Measurements from ENCODE around the gene APC. TPM values are rescaled to one million over a fixed set of nuclear protein-coding genes. Genes with fewer than 3 reads are reported as not detected.

The APC gene
- total and polyA plus RNA-seq, 2 donors (not counting 3 experiments of a cell fraction or from before 2014, with no cell fraction given) = 11.2 to 39.6 TPM

DNA sequence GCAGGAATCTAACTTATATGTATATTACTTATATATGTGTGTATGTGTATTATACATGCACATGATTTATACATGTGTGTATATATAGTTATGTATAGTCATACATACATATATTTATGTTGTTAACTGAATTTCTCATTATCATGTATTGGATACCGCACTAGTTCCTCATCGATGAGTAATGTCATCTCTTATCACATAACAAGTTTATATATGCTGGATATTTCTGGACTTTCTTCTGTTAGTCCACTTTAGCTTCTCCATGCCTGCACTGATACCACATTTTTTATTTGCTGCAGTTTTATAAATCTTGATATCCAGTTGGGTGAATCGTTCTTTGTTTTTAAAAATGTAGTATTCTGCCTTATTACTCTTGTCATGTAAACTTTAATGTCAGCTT is 50.2 kb downstream of the APC start:
- no TSS peak for BruUV-seq (replicated peaks)
- Histone ChIP-seq H2AFZ (ENCODE audit: low read depth, low read length) (no peak overlapping the region), H3K9me3 (replicated peaks; ENCODE audit: control insufficient read depth, insufficient read depth, low read length) (no peaks in the 10 kb centered on the region), H3K36me3 (ENCODE audit: control insufficient read depth in 2 of 2, extremely low read depth in 1 of 2, insufficient read depth in 2 of 2, low read length in 2 of 2) (peaks cover 2 to 5% of the 10 kb centered on the region in 2 experiments), H3K4me1 (ENCODE audit: control insufficient read depth, extremely low read depth, insufficient read depth, low read length) (no peaks in the 10 kb centered on the region), H3K4me2 (ENCODE audit: insufficient read depth, low read length) (no peak overlapping the region), H4K20me1 (replicated peaks; ENCODE audit: control insufficient read depth, extremely low read depth, insufficient read depth, low read length) (no peaks in the 10 kb centered on the region), H3K9ac (replicated peaks; ENCODE audit: extremely low read depth, insufficient read depth, low read length) (no peak overlapping the region), H3K27ac (ENCODE audit: insufficient read depth, low read depth, low read length) (no peak overlapping the region), H3K9me1 (replicated peaks; ENCODE audit: control insufficient read depth, extremely low read depth, insufficient read depth, low read length) (no peaks in the 10 kb centered on the region), H3K79me2 (ENCODE audit: control insufficient read depth, insufficient read depth, low read length) (no peaks in the 10 kb centered on the region), H3K27me3 (ENCODE audit: control insufficient read depth in 2 of 2, insufficient read depth in 2 of 2, low read length in 2 of 2) (no peaks in the 10 kb centered on the region), H3K4me3 (replicated peaks in 1 of 3; ENCODE audit: insufficient read depth in 1 of 3, low read depth in 1 of 3, low read length in 3 of 3) (no peak overlapping the region)
- dilution Hi-C loops (cut with MboI; ENCODE audit: extremely low pct_ligation_motif_present, low sequenced_read_pairs) = no loop called here
- CTCF ChIA-PET = interaction anchor here (1.4 kb wide), 1 partner anchor 31 kb away, joined by 3 read pairs; no protein-coding TSS in a partner anchor
- FAIRE-seq = no peak
- no peak for TF ChIP-seq EZH2 (IDR thresholded peaks at IDR 0.05; ENCODE audit: borderline replicate concordance, low read depth, low read length, severe bottlenecking)
- TF ChIP-seq, protein P1, sequence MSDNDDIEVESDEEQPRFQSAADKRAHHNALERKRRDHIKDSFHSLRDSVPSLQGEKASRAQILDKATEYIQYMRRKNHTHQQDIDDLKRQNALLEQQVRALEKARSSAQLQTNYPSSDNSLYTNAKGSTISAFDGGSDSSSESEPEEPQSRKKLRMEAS (IDR thresholded peaks at IDR 0.05; ENCODE audit: insufficient read depth, insufficient read length) = no peak
- no peak for TF ChIP-seq POLR2A (IDR thresholded peaks at IDR 0.05; ENCODE audit: low read depth, low read length)
- no peak for TF ChIP-seq FOS (IDR thresholded peaks at IDR 0.05; ENCODE audit: borderline replicate concordance, insufficient read depth, low read length)
- no peak for TF ChIP-seq POLR2AphosphoS5 (IDR thresholded peaks at IDR 0.05; ENCODE audit: insufficient read depth, low read depth, low read length)
- no peak for TF ChIP-seq JUN (IDR thresholded peaks at IDR 0.05; ENCODE audit: borderline replicate concordance, insufficient read depth, insufficient read length, low read depth)
- TF ChIP-seq, protein P2, sequence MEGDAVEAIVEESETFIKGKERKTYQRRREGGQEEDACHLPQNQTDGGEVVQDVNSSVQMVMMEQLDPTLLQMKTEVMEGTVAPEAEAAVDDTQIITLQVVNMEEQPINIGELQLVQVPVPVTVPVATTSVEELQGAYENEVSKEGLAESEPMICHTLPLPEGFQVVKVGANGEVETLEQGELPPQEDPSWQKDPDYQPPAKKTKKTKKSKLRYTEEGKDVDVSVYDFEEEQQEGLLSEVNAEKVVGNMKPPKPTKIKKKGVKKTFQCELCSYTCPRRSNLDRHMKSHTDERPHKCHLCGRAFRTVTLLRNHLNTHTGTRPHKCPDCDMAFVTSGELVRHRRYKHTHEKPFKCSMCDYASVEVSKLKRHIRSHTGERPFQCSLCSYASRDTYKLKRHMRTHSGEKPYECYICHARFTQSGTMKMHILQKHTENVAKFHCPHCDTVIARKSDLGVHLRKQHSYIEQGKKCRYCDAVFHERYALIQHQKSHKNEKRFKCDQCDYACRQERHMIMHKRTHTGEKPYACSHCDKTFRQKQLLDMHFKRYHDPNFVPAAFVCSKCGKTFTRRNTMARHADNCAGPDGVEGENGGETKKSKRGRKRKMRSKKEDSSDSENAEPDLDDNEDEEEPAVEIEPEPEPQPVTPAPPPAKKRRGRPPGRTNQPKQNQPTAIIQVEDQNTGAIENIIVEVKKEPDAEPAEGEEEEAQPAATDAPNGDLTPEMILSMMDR (IDR thresholded peaks at IDR 0.05; ENCODE audit: extremely low read depth in 1 of 2, insufficient read depth in 1 of 2, low read depth in 1 of 2, low read length in 2 of 2) = no peak
- TF ChIP-seq MYC (IDR thresholded peaks at IDR 0.05; ENCODE audit: low read depth, low read length) = no peak
- no peak for TF ChIP-seq GATA2 (IDR thresholded peaks at IDR 0.05; ENCODE audit: insufficient read depth, insufficient read length, low read depth, low read length)
- intact Hi-C loops (cut with micrococcal nuclease) = no loop called here
- DNase-seq (ENCODE audit: low read depth, low spot score) = no peak
- POLR2A ChIA-PET = no interaction called here

Data from endothelial cell of umbilical vein (primary cell).